ENCODE data around the gene DIO3. TPM values are rescaled to one million over a fixed set of nuclear protein-coding genes. Genes with fewer than 3 reads are reported as not detected.
"Not testable (repeated sequence)": the region's sequence is repeated elsewhere in the genome, so short reads cannot be mapped to it uniquely, and the experiment has no call there.

The DIO3 gene
- total RNA-seq, 1 donor from 2014 or later = 0.47 TPM

- no peak for DNase-seq (ENCODE audit: low spot score)
Measured at GRCh38 chr14:101558739-101559240, 2.5 kb upstream of the DIO3 start.

- DNase-seq (ENCODE audit: low spot score) = no peak
Measured at GRCh38 chr14:101559250-101559623, 2.1 kb upstream of the DIO3 start.

- DNase-seq (ENCODE audit: low spot score) = no peak
Measured at GRCh38 chr14:101559624-101560533, 1.4 kb upstream of the DIO3 start.

- DNase-seq (ENCODE audit: low spot score) = no peak
Measured at GRCh38 chr14:101560534-101561113, 671 bp upstream of the DIO3 start.

GRCh38 chr14:101561897-101562490 lies 699 bp downstream of the DIO3 start:
- DNase-seq (ENCODE audit: low spot score) = no peak

- DNase-seq (ENCODE audit: low spot score) = no peak
Measured at GRCh38 chr14:101562659-101563351, 1.5 kb downstream of the DIO3 start.

- DNase-seq (ENCODE audit: low spot score) = no peak
Measured at GRCh38 chr14:101563352-101563653, 2.0 kb downstream of the DIO3 start.

- DNase-seq (ENCODE audit: low spot score) = no peak
Measured at GRCh38 chr14:101563654-101564443, 2.6 kb downstream of the DIO3 start.

- no peak for DNase-seq (ENCODE audit: low spot score)
Measured at GRCh38 chr14:101564444-101564776, 3.1 kb downstream of the DIO3 start.

GRCh38 chr14:101564819-101565698 lies 3.8 kb downstream of the DIO3 start:
- no peak for DNase-seq (ENCODE audit: low spot score)

GRCh38 chr14:101567252-101567651 lies 6.0 kb downstream of the DIO3 start:
- no peak for DNase-seq (ENCODE audit: low spot score)

- no peak for DNase-seq (ENCODE audit: low spot score)
Measured at GRCh38 chr14:101571004-101571403, 9.7 kb downstream of the DIO3 start.

- DNase-seq (ENCODE audit: low spot score) = not testable (repeated sequence)
Measured at GRCh38 chr14:101572526-101572925, 11.2 kb downstream of the DIO3 start.

- no peak for DNase-seq (ENCODE audit: low spot score)
Measured at GRCh38 chr14:101573289-101573688, 12.0 kb downstream of the DIO3 start.

- DNase-seq (ENCODE audit: low spot score) = no peak
Measured at GRCh38 chr14:101575581-101575980, 14.3 kb downstream of the DIO3 start.

- no peak for DNase-seq (ENCODE audit: low spot score)
Measured at GRCh38 chr14:101577221-101577909, 16.1 kb downstream of the DIO3 start.

GRCh38 chr14:101578489-101578888 lies 17.2 kb downstream of the DIO3 start:
- DNase-seq (ENCODE audit: low spot score) = no peak

- no peak for DNase-seq (ENCODE audit: low spot score)
Measured at GRCh38 chr14:101579372-101580080, 18.2 kb downstream of the DIO3 start.

- no peak for DNase-seq (ENCODE audit: low spot score)
Measured at GRCh38 chr14:101581806-101582205, 20.5 kb downstream of the DIO3 start.

Measured in ureter (tissue), 1 donor.